NCI-H1694 (cell line): ENCODE data around the gene AP3S1.
"Not testable (repeated sequence)": the region's sequence is repeated elsewhere in the genome, so short reads cannot be mapped to it uniquely, and the experiment has no call there.

ENCODE experiments used
- DNase-seq: peaks from one replicate; lab custom pipeline; 2025; lab: John Stamatoyannopoulos, UW

AP3S1 gene

GRCh38 chr5:115841382-115842088, at the start of gene AP3S1, which contains the start of gene ATG12:
TSS of gene AP3S1 (plus strand) at chr5:115841935. CDS start at chr5:115842038, 103 bp downstream.
TSS of gene ATG12 (minus strand) at chr5:115841565. CDS start at chr5:115841552, 13 bp downstream.
- peak; percentile 75 for DNase-seq

GRCh38 chr5:115795700-115796099, 46.0 kb upstream of the AP3S1 start:
- no peak for DNase-seq

- no peak for DNase-seq
Measured at GRCh38 chr5:115796656-115797055, 45.1 kb upstream of the AP3S1 start.

GRCh38 chr5:115798252-115798651, 43.5 kb upstream of the AP3S1 start:
- no peak for DNase-seq

GRCh38 chr5:115800108-115800507, 41.6 kb upstream of the AP3S1 start:
- no peak for DNase-seq

- DNase-seq, result no peak
Measured at GRCh38 chr5:115801152-115801551, 40.6 kb upstream of the AP3S1 start.

- no peak for DNase-seq
Measured at GRCh38 chr5:115801984-115802383, 39.8 kb upstream of the AP3S1 start.

GRCh38 chr5:115806986-115807653, 34.6 kb upstream of the AP3S1 start:
- no peak for DNase-seq

- DNase-seq, result no peak
Measured at GRCh38 chr5:115807654-115808052, 34.1 kb upstream of the AP3S1 start.

GRCh38 chr5:115808066-115808465, 33.7 kb upstream of the AP3S1 start:
- not testable (repeated sequence) for DNase-seq

GRCh38 chr5:115809946-115810345, 31.8 kb upstream of the AP3S1 start:
- DNase-seq, result no peak

- DNase-seq, result no peak
Measured at GRCh38 chr5:115810761-115811160, 31.0 kb upstream of the AP3S1 start.

GRCh38 chr5:115811406-115811805, 30.3 kb upstream of the AP3S1 start:
- no peak for DNase-seq

GRCh38 chr5:115812372-115812771, 29.4 kb upstream of the AP3S1 start:
- DNase-seq, result no peak

- no peak for DNase-seq
Measured at GRCh38 chr5:115813719-115814118, 28.0 kb upstream of the AP3S1 start.

GRCh38 chr5:115815006-115815692, 26.6 kb upstream of the AP3S1 start:
- DNase-seq, result no peak

- DNase-seq, result no peak
Measured at GRCh38 chr5:115815693-115816225, 26.0 kb upstream of the AP3S1 start.

- no peak for DNase-seq
Measured at GRCh38 chr5:115816226-115817081, 25.3 kb upstream of the AP3S1 start, which contains the start of gene CDO1. TSS of gene CDO1 (minus strand) at chr5:115816659. CDS start at chr5:115816397, 262 bp downstream.

- no peak for DNase-seq
Measured at GRCh38 chr5:115817386-115817785, 24.3 kb upstream of the AP3S1 start.

GRCh38 chr5:115818821-115819220, 22.9 kb upstream of the AP3S1 start:
- DNase-seq, result no peak

- DNase-seq, result no peak
Measured at GRCh38 chr5:115820846-115821245, 20.9 kb upstream of the AP3S1 start.

- not testable (repeated sequence) for DNase-seq
Measured at GRCh38 chr5:115824983-115825382, 16.8 kb upstream of the AP3S1 start.
